IPS-15b (cell line): ENCODE results near the gene KIRREL3.

Experiments
- H3K27me3 ChIP-seq: one replicate; pipeline ENCODE4 v1.6.1; 2013; ENCODE audit warnings: low read length; ENCODE audit not compliant: control insufficient read depth, insufficient read depth
- H3K36me3 ChIP-seq: one replicate; pipeline ENCODE4 v1.6.1; 2013; ENCODE audit warnings: low read length; ENCODE audit not compliant: control insufficient read depth, insufficient read depth
- H3K4me1 ChIP-seq: one replicate; pipeline ENCODE4 v1.6.1; 2013; ENCODE audit warnings: mild to moderate bottlenecking, low read length; ENCODE audit not compliant: control insufficient read depth, insufficient read depth
- H3K4me3 ChIP-seq: one replicate; pipeline ENCODE4 v1.5.1; 2013; ENCODE audit warnings: low read depth, low read length
- H3K9ac ChIP-seq: one replicate; pipeline ENCODE4 v1.6.1; 2013; ENCODE audit warnings: low read depth, mild to moderate bottlenecking, low read length
- H3K9me3 ChIP-seq: one replicate; pipeline ENCODE4 v1.6.1; 2013; ENCODE audit warnings: mild to moderate bottlenecking, low read length; ENCODE audit not compliant: control insufficient read depth, insufficient read depth

KIRREL3 gene

GRCh38 chr11:126548581-126549550 is 451.7 kb downstream of the KIRREL3 start:
- Histone ChIP-seq H3K9me3 (no peaks in the 10 kb centered on the region), H3K27me3 (no peaks in the 10 kb centered on the region)

GRCh38 chr11:126547691-126548090 is 452.9 kb downstream of the KIRREL3 start:
- Histone ChIP-seq H3K4me1 (peaks cover 3% of the 10 kb centered on the region), H3K27me3 (no peaks in the 10 kb centered on the region), H3K4me3 (no peak overlapping the region), H3K36me3 (no peaks in the 10 kb centered on the region), H3K9me3 (no peaks in the 10 kb centered on the region), H3K9ac (no peak overlapping the region)

More at GRCh38 chr11:126548581-126549550, 451.7 kb downstream of the KIRREL3 start:
- no peak overlapping the region for H3K9ac ChIP-seq
- no peaks in the 10 kb centered on the region for H3K36me3 ChIP-seq
- no peak overlapping the region for H3K4me3 ChIP-seq
- H3K4me1 ChIP-seq, result peaks cover 3% of the 10 kb centered on the region

GRCh38 chr11:126547161-126547560 is 453.4 kb downstream of the KIRREL3 start:
- Histone ChIP-seq H3K4me3 (no peak overlapping the region), H3K4me1 (peaks cover 3% of the 10 kb centered on the region), H3K9me3 (no peaks in the 10 kb centered on the region), H3K27me3 (no peaks in the 10 kb centered on the region), H3K36me3 (no peaks in the 10 kb centered on the region), H3K9ac (no peak overlapping the region)

- Histone ChIP-seq H3K4me1 (peaks cover 3% of the 10 kb centered on the region), H3K36me3 (no peaks in the 10 kb centered on the region), H3K9me3 (no peaks in the 10 kb centered on the region), H3K4me3 (no peak overlapping the region), H3K27me3 (no peaks in the 10 kb centered on the region), H3K9ac (no peak overlapping the region)
These were observed 453.9 kb downstream of the KIRREL3 start for GRCh38 chr11:126546694-126547093.

- peaks cover 3% of the 10 kb centered on the region for H3K4me1 ChIP-seq
- no peaks in the 10 kb centered on the region for H3K27me3 ChIP-seq
- no peaks in the 10 kb centered on the region for H3K36me3 ChIP-seq
- no peaks in the 10 kb centered on the region for H3K9me3 ChIP-seq
- no peak overlapping the region for H3K4me3 ChIP-seq
- H3K9ac ChIP-seq, result no peak overlapping the region
These were observed 454.4 kb downstream of the KIRREL3 start for GRCh38 chr11:126546191-126546590.

GRCh38 chr11:126545057-126545555 is 455.5 kb downstream of the KIRREL3 start:
- no peaks in the 10 kb centered on the region for H3K27me3 ChIP-seq
- H3K4me3 ChIP-seq, result no peak overlapping the region
- no peak overlapping the region for H3K9ac ChIP-seq
- peaks cover 3% of the 10 kb centered on the region for H3K4me1 ChIP-seq
- no peaks in the 10 kb centered on the region for H3K36me3 ChIP-seq
- H3K9me3 ChIP-seq, result no peaks in the 10 kb centered on the region

GRCh38 chr11:126544108-126545056 is 456.2 kb downstream of the KIRREL3 start:
- Histone ChIP-seq H3K27me3 (no peaks in the 10 kb centered on the region), H3K4me1 (peaks cover 3% of the 10 kb centered on the region), H3K9me3 (no peaks in the 10 kb centered on the region), H3K36me3 (no peaks in the 10 kb centered on the region), H3K9ac (no peak overlapping the region), H3K4me3 (no peak overlapping the region)

- H3K9me3 ChIP-seq, result no peaks in the 10 kb centered on the region
- H3K27me3 ChIP-seq, result no peaks in the 10 kb centered on the region
- no peak overlapping the region for H3K4me3 ChIP-seq
These were observed 456.9 kb downstream of the KIRREL3 start for GRCh38 chr11:126543691-126544090.

GRCh38 chr11:126542334-126543015 is 458.1 kb downstream of the KIRREL3 start:
- Histone ChIP-seq H3K4me1 (peaks cover 3% of the 10 kb centered on the region), H3K27me3 (no peaks in the 10 kb centered on the region), H3K9me3 (no peaks in the 10 kb centered on the region), H3K9ac (no peak overlapping the region), H3K36me3 (no peaks in the 10 kb centered on the region), H3K4me3 (no peak overlapping the region)

More at GRCh38 chr11:126543691-126544090, 456.9 kb downstream of the KIRREL3 start:
- peaks cover 3% of the 10 kb centered on the region for H3K4me1 ChIP-seq
- H3K9ac ChIP-seq, result no peak overlapping the region
- no peaks in the 10 kb centered on the region for H3K36me3 ChIP-seq

- Histone ChIP-seq H3K9ac (no peak overlapping the region), H3K36me3 (no peaks in the 10 kb centered on the region), H3K4me1 (no peaks in the 10 kb centered on the region), H3K4me3 (no peak overlapping the region), H3K9me3 (no peaks in the 10 kb centered on the region), H3K27me3 (no peaks in the 10 kb centered on the region)
These were observed 462.5 kb downstream of the KIRREL3 start for GRCh38 chr11:126538071-126538470.

- H3K4me1 ChIP-seq, result no peaks in the 10 kb centered on the region
These were observed 463.1 kb downstream of the KIRREL3 start for GRCh38 chr11:126537492-126537891.

More at GRCh38 chr11:126537492-126537891, 463.1 kb downstream of the KIRREL3 start:
- H3K9ac ChIP-seq, result no peak overlapping the region
- no peaks in the 10 kb centered on the region for H3K36me3 ChIP-seq
- H3K9me3 ChIP-seq, result no peaks in the 10 kb centered on the region
- H3K4me3 ChIP-seq, result no peak overlapping the region
- H3K27me3 ChIP-seq, result no peaks in the 10 kb centered on the region
